Testis (tissue), 3 donors: ENCODE measurements around the gene RAD50. TPM values are rescaled to one million over a fixed set of nuclear protein-coding genes. Genes with fewer than 3 reads are reported as not detected.
"Not testable (repeated sequence)": the region's sequence is repeated elsewhere in the genome, so short reads cannot be mapped to it uniquely, and the experiment has no call there.

Experiments
- DNase-seq: peaks from one replicate; pipeline ENCODE4 v3.0.0-alpha.2; 2019
- H3K27ac ChIP-seq, 2 donors: fragments of 200-600 bp; sonication (generic); one replicate each; pipeline ENCODE4 v1.5.1; 2019
- H3K27me3 ChIP-seq: fragments of 200-600 bp; sonication (generic); one replicate; pipeline ENCODE4 v1.5.1; 2019
- H3K36me3 ChIP-seq: fragments of 200-600 bp; sonication (generic); one replicate; pipeline ENCODE4 v1.5.1; 2017; ENCODE audit warnings: low read depth; ENCODE audit errors: missing control alignments
- H3K4me1 ChIP-seq: fragments of 200-600 bp; sonication (generic); one replicate; pipeline ENCODE4 v1.5.1; 2019
- H3K4me3 ChIP-seq, 2 donors: fragments of 200-600 bp; sonication (generic); one replicate each; pipeline ENCODE4 v1.5.1; 2017 to 2019
- H3K9me3 ChIP-seq: fragments of 200-600 bp; sonication (generic); one replicate; pipeline ENCODE4 v1.5.1; 2017
- CTCF ChIP-seq, 3 experiments: fragments of 450-650 bp in 2 of 3; fragments of 200-600 bp in 1 of 3; sonication (generic) in 1 of 3; IDR thresholded peaks; one replicate each; pipeline ENCODE4 v1.5.1; 2016 to 2019; ENCODE audit warnings: antibody characterized with exemption in 3 of 3, mild to moderate bottlenecking in 2 of 3, moderate library complexity in 1 of 3
- POLR2A ChIP-seq: fragments of 450-650 bp; IDR thresholded peaks from one replicate; pipeline ENCODE4 v1.6.1; 2017; ENCODE audit warnings: antibody characterized with exemption, mild to moderate bottlenecking, moderate library complexity
- WGBS, 2 donors: methylation state at CpG; one replicate each; pipeline ENCODE4 v1.1.5; 2018; 5-methylcytosine and 5-hydroxymethylcytosine counted together
- intact Hi-C: fragments of 100-400 bp; cut with DNase I; formaldehyde crosslinking; loops from one replicate; pipeline ENCODE4 v1.15.1; 2023; ENCODE audit warnings: low total_unique reads
- polyA plus RNA-seq: library from polyadenylated mRNA; stranded (reverse); fragments of 350-450 nt; fragmentation: Illumina TruSeq; extraction: RNeasy Lipid Tissue Mini Kit (QIAGEN cat#74804); gene quantifications from one replicate; pipeline ENCODE4 v1.2.3, GENCODE V29; 2014; ENCODE audit warnings: low read depth, low replicate concordance; ENCODE audit not compliant: insufficient read depth
- total RNA-seq, 2 donors: library from RNA; depleted of rRNA; stranded (reverse); fragments of >200 nt; gene quantifications; one replicate each; pipeline ENCODE4 v1.2.3, GENCODE V29; 2016

The RAD50 gene
- total and polyA plus RNA-seq, 3 donors from 2014 or later = 5.0 to 41.6 (median 38.6) TPM

GRCh38 chr5:132543472-132544201 is 13.1 kb upstream of the RAD50 start, which contains the start of gene IL5:
Gene IL5 (minus strand): TSS chr5:132543522. CDS start chr5:132543478, 44 bp downstream.
- no peak within 1 kb of the TSS for H3K4me3 ChIP-seq
- no peaks in the 10 kb centered on the region for H3K4me1 ChIP-seq
- DNase-seq = no peak
- intact Hi-C loops = no loop called here
- no peaks in the 10 kb centered on the region for H3K36me3 ChIP-seq
- H3K9me3 ChIP-seq = no peaks in the 10 kb centered on the region
- H3K27me3 ChIP-seq = no peaks in the 10 kb centered on the region
- no peak for TF ChIP-seq POLR2A
- TF ChIP-seq CTCF (IDR thresholded peaks at IDR 0.05) = no peak
- no peak within 1 kb of the TSS for H3K27ac ChIP-seq
- 85 to 88% methylated on average over 7 of the region's 7 CpGs for WGBS, 2 donors

- no peaks in the 10 kb centered on the region for H3K9me3 ChIP-seq
- no peaks in the 10 kb centered on the region for H3K27me3 ChIP-seq
- intact Hi-C loops = no loop called here
- H3K27ac ChIP-seq = no peak overlapping the region
- H3K4me3 ChIP-seq = no peak overlapping the region
- 88 to 93% methylated on average over 2 of the region's 2 CpGs for WGBS, 2 donors
- no peak for DNase-seq
- H3K36me3 ChIP-seq = no peaks in the 10 kb centered on the region
- no peaks in the 10 kb centered on the region for H3K4me1 ChIP-seq
- no peak for TF ChIP-seq POLR2A
- no peak for TF ChIP-seq CTCF (IDR thresholded peaks at IDR 0.05)
These were observed 10.7 kb upstream of the RAD50 start for GRCh38 chr5:132546108-132546507.

GRCh38 chr5:132547269-132547668 is 9.5 kb upstream of the RAD50 start:
- Histone ChIP-seq H3K27ac (no peak overlapping the region), H3K36me3 (no peaks in the 10 kb centered on the region), H3K4me3 (no peak overlapping the region), H3K27me3 (no peaks in the 10 kb centered on the region), H3K4me1 (no peaks in the 10 kb centered on the region), H3K9me3 (no peaks in the 10 kb centered on the region)
- intact Hi-C loops = no loop called here
- no peak for DNase-seq
- TF ChIP-seq CTCF (IDR thresholded peaks at IDR 0.05) (no peak), POLR2A (no peak)
- 79 to 89% methylated on average over 2 of the region's 2 CpGs for WGBS, 2 donors

GRCh38 chr5:132548834-132549233 is 7.9 kb upstream of the RAD50 start:
- DNase-seq, H3K4me1 ChIP-seq, intact Hi-C loops, H3K27ac ChIP-seq, H3K9me3 ChIP-seq, H3K4me3 ChIP-seq, H3K27me3 ChIP-seq, H3K36me3 ChIP-seq: not testable (repeated sequence)
- 95 to 96% methylated on average over 7 of the region's 7 CpGs for WGBS, 2 donors

- 91 to 92% methylated on average over 2 of the region's 2 CpGs for WGBS, 2 donors
- intact Hi-C loops = no loop called here
- H3K4me3 ChIP-seq = no peak overlapping the region
These were observed 7.2 kb upstream of the RAD50 start for GRCh38 chr5:132549576-132549975.

More at GRCh38 chr5:132549576-132549975, 7.2 kb upstream of the RAD50 start:
- no peak for DNase-seq
- Histone ChIP-seq H3K4me1 (no peaks in the 10 kb centered on the region), H3K27ac (no peak overlapping the region), H3K9me3 (no peaks in the 10 kb centered on the region), H3K36me3 (no peaks in the 10 kb centered on the region), H3K27me3 (no peaks in the 10 kb centered on the region)
- no peak for TF ChIP-seq CTCF (IDR thresholded peaks at IDR 0.05)
- TF ChIP-seq POLR2A = no peak
